ENCODE data around the gene MIA.
"Not testable (repeated sequence)": the region's sequence is repeated elsewhere in the genome, so short reads cannot be mapped to it uniquely, and the experiment has no call there.

The MIA gene

DNA sequence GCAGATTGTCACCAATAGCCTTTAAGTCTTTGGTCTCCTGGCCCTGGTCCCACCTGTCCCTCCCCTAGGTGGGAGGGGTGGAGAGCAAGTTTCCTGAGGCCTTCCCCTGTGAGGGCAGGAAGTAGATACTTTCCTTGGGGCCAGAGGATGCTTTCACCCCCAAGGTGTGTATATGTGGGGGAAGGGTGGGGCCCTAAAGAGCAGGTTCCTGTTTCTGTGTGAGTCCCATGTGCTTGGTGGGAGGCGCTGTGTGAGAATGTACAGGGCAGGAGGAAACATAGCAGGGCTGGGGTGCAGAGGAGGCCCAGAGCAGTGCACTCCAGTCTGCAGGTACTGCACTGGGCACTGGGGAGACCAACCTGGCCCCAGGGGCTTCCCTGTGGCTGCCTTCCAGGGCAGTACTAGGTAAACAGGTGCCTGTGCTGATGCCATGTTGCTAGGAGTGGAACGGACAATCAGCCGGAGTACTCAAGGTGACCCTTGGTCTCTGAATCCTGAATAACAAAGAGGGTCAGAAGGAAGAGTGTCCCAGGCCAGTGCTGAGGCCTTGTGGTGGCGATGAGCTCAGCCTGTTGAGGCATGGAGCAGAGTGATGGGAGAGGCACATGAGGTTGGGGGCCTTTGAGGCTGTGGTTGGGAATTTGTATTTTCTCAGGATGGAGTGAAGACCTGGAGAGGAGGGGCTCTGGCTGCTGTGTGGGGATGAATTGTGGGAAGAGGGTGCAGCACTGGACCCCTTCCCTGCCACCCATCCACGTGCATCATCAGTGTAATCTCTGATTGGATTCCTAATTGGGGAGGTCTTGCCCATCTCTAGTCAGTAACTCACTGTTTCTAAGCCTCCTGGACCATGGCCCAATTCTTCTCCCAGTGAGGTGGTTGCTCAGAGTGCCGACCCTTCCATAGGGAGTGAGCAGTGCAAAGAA is 28.8 kb downstream of the MIA start:
- DNase-seq (ENCODE audit: low spot score), result peak; percentile 82

DNA sequence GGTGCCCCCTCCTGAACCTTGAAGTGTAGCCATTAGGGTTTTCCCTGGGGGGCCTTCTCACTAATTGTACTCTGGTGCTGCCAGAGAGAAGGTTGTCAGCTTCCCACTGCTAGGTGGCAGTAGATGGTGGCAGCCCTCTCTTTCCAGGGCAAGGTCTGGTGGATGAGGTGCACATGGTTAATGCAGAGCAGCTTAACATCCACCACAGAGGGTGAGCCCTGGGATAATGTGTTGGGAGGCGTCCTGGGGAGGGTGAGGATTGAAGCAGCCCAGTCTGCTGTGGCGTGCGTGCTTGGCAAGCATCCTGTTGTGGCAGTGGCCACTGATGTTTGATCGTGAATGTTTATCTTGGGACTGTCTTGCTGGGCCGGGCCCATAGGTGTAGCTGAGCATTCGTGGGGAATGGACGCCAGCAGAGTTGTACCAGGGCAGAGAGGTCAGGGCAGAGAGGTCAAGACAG is 29.5 kb downstream of the MIA start:
- no peak for DNase-seq (ENCODE audit: low spot score)

GRCh38 chr19:40805258-40805868 is 30.0 kb downstream of the MIA start:
- DNase-seq (ENCODE audit: low spot score), result peak; percentile 69

DNA sequence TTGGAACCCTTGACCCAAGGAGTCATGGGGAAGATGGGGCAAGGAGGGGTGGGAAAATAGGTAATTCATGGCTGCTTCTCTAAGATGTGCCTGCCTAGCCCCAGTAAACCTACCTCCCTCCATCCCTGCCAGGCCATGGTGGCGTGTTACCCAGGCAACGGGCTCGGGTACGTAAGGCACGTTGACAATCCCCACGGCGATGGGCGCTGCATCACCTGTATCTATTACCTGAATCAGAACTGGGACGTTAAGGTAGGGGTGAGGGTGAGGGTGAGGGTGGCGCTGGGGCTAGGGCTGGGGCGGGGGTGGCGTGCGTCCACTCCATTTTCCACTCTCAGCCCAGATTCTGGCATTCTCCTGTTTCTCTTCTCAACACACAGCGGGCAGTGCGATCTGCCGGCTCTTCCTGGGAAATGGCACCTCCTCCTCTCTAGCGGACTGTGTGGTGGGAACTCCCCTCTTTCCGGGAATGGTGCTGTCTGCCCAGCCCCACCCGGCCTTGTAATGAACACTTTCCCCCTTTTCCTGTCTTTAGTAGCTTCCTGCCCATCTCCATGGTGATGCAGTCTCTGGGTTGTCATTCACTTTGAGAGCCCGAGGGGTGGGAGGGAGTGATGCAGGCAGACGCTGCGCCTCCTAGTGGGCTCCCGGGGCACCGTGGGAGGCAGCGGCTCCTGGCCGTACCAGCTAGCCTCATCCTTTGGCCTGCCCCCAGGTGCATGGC is 31.3 kb downstream of the MIA start:
- peak; percentile 90 for DNase-seq (ENCODE audit: low spot score)

DNA sequence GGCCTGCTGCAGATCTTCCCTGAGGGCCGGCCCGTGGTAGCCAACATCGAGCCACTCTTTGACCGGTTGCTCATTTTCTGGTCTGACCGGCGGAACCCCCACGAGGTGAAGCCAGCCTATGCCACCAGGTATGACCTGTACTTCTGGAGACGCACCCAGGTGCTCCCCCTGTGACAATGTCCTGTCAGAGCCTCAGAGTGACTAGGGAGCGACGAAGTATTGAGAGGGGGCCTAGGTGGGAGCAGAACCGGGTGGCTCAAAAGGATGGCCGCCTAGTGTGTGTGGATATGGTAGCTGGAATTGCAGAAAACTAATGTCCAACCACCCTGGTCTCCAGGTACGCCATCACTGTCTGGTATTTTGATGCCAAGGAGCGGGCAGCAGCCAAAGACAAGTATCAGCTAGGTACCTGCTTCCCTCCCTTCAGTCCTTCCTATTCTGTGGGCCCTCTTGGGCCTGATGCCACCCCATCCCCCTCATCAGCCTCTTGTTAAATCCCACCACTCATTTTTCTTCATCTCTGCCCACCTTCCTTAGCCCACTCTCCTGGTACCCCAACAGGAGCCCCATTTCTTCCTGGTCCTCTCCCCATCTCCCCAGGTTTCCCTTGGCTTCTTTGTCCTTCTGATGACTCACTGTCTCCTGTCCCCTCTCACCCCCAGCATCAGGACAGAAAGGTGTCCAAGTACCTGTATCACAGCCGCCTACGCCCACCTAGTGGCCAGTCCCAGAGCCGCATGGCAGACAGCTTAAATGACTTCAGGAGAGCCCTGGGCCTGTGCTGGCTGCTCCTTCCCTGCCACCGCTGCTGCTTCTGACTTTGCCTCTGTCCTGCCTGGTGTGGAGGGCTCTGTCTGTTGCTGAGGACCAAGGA is 32.1 kb downstream of the MIA start:
- DNase-seq (ENCODE audit: low spot score), result no peak

- DNase-seq (ENCODE audit: low spot score), result no peak
Measured at GRCh38 chr19:40808021-40808325, 32.7 kb downstream of the MIA start.

GRCh38 chr19:40808497-40808896 is 33.2 kb downstream of the MIA start:
- no peak for DNase-seq (ENCODE audit: low spot score)

DNA sequence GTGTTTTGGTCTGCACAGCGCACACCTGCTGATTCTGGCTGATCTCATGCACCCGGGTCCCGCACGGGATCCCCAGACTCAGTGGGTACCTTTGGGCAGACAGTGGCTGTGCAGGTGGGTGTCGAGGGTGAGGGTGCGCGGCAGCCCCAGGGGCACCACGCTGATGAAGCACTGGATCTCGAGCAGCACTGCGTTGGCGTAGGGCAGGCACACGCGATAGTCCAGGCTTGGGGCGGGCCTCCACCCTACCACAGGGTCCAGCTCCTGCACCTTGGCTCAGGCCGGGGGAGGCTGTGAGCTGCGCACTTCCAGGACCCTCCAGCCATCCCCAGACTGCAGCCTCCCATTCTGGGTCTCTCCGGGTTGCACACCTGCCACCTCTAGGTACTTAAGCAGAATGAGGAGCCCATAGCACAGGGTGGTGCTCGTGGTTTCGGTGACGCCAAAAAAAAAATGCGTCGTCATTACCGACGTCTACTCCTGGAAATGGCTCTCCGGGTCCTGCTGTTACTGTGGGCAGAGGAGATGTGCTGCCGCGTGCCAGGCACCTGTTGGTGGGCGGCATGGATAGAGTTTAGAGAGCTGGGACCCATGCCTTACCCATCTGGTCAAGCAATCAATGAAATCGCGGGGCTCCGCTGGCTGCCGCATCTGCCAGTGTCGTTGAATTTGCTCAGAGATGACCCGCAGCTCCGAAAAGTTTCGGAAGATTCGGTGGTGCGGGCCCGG is 34.2 kb downstream of the MIA start:
- DNase-seq (ENCODE audit: low spot score), result no peak

GRCh38 chr19:40810160-40810559 is 34.8 kb downstream of the MIA start:
- DNase-seq (ENCODE audit: low spot score), result no peak

- peak; percentile 45 for DNase-seq (ENCODE audit: low spot score)
Measured at GRCh38 chr19:40810649-40811408, 35.5 kb downstream of the MIA start.

DNA sequence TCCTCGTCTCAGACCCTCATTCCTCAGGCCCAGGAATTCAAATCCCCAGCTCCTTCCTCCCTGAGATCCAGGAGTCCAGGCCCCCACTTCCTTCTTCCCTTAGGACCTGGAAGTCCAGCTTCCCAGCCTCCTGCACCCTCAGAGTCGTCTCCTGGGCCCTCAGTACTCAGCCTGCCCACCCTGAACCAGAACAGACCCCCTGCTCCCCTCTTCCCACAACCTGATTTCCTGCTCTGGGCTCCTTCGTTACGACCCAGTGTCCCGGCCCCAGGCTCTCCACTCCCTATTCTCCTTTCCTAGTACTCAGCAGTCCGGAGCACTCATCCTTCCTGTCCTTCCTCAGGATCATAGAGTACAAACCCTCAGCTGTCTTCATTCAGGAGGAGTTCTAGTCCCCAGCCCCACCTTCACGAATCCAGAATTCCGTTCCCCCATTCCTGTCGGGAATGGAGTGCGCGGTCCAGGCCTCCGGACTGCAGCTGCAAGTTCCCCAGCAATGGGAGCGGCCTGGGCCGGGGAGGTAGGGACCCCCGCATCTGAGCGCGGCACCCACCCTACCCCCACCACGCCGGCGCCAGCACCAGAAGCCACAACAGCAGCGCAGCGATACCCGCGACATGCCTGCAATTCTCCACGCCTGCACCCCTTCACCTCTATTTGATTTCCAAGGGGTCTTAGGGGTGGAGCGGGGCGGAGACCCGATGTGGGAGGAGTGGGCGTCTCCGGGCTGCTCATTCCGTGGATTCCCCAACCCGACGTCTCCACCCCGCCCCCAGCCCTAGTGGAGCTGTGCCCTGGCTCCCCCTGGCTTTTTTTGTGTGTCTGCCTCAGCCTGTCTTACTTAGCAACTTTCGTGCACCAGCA is 36.4 kb downstream of the MIA start:
- no peak for DNase-seq (ENCODE audit: low spot score)

DNA sequence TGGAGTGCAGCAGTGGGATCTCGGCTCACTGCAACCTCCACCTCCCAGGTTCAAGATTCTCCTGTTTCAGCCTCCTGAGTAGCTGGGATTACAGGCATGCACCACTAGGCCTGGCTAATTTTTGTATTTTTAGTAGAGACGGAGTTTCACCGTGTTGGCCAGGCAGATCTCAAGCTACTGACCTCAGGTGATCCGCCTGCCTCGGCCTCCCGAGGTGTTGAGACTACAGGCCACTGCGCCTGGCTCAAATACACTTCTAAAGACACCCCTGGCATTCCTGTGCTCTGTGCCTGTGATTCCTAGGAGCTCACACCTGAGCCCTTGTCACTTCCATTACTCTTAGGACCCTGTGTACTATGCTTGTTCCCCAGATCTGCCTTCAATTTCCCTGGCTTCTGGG is 37.2 kb downstream of the MIA start:
- not testable (repeated sequence) for DNase-seq (ENCODE audit: low spot score)

- DNase-seq (ENCODE audit: low spot score), result no peak
Measured at GRCh38 chr19:40813182-40813581, 37.9 kb downstream of the MIA start.

GRCh38 chr19:40815223-40815622 is 39.9 kb downstream of the MIA start:
- no peak for DNase-seq (ENCODE audit: low spot score)

DNA sequence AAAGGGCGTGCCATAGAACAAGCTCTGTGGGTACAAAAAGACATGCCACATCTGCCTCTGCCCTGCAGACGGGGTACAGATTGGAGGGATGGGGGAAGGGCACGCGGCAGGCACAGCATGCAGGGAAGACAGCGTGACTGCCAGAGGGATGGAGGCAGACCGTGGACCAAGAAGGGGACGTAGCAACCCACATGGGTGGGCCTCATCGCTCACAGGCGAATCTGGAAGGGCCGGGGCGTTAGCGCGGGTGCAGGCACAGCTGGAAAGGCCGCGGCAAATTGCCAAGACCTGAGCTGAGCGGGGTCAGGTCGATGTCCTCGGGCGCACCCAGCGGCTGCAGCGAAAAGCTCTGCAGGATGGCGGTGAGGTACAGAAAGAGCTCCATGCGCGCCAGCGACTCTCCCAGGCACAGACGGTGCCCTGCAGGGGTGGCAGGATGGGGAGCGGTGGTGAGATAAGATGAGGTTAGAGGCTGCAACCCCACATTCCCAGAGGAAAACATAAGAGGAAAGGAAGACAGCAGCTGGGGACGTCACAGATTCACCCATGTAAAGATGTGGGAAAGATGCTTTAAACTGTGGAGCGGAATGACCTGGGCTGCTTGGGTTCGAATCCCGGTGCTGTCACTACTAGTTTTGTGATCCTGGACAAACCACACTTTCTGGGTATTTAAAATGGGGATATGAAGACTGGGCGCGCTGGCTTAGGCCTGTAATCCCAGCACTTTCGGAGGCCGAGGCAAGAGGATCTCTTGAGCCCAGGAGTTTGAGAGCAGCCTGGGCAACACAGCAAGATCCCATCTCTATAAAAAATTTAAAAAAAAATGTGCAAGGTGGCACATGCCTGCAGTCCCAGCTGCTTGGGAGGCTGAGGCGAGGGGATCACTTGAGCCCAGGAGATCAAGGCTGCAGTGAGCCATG is 43.4 kb downstream of the MIA start:
- DNase-seq (ENCODE audit: low spot score), result peak; percentile 82

GRCh38 chr19:40819479-40820234 is 44.3 kb downstream of the MIA start:
- peak; percentile 74 for DNase-seq (ENCODE audit: low spot score)

DNA sequence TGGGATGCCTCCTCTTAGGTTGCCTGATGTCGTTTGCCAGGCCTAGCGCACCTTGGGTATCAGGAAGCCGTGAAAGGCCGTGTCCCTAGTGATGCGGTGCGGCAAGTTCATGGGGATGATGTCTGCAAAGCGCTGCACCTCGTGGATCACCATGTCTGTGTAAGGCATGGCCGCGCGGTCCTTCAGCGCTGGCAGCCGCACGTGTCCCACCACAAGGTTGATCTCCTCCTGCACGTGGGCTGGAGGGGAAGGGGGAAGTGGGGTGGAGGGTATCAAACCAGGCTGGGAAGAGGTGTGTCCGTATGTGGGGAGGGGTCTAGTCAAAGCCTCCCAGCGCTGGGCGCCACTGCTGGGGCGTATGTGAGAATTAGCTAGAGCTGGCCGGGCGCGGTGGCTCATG is 46.8 kb downstream of the MIA start:
- no peak for DNase-seq (ENCODE audit: low spot score)
